Breast epithelium (tissue), 4 donors: ENCODE data around the gene GANC. TPM values are rescaled to one million over a fixed set of nuclear protein-coding genes. Genes with fewer than 3 reads are reported as not detected.

Experiments used
- DNase-seq, 2 donors: peaks; one replicate each; pipeline ENCODE4 v3.0.0-alpha.2; 2019; ENCODE audit warnings: low spot score in 2 of 2
- H3K27ac ChIP-seq, 2 donors: fragments of 200-600 bp; sonication (generic) in 1 of 2; one replicate each; pipeline ENCODE4 v1.5.1; 2016 to 2019; ENCODE audit warnings: mild to moderate bottlenecking in 1 of 2
- H3K27me3 ChIP-seq, 2 donors: fragments of 200-600 bp; sonication (generic) in 1 of 2; one replicate each; pipeline versions ENCODE4 v1.5.1 to v1.6.0; 2017 to 2019; ENCODE audit warnings: control low read depth in 1 of 2, mild to moderate bottlenecking in 1 of 2
- H3K36me3 ChIP-seq: fragments of 200-600 bp; one replicate; pipeline ENCODE4 v1.5.1; 2019
- H3K4me1 ChIP-seq, 2 donors: fragments of 200-600 bp; sonication (generic); one replicate each; pipeline ENCODE4 v1.5.1; 2016 to 2019; ENCODE audit warnings: control low read depth in 1 of 2
- H3K4me3 ChIP-seq, 3 donors: fragments of 200-600 bp; sonication (generic); 1 replicate in 2 of 3; 2 replicates in 1 of 3; pipeline ENCODE4 v1.5.1; 2016 to 2019; ENCODE audit warnings: mild to moderate bottlenecking in 3 of 3, moderate library complexity in 2 of 3
- H3K9me3 ChIP-seq, 2 donors: fragments of 200-600 bp; sonication (generic) in 1 of 2; one replicate each; pipeline ENCODE4 v1.5.1; 2016 to 2019; ENCODE audit warnings: control low read depth in 1 of 2
- CTCF ChIP-seq, 3 donors: fragments of 450-650 bp; IDR thresholded peaks; one replicate each; pipeline ENCODE4 v1.5.1; 2016 to 2017; ENCODE audit warnings: antibody characterized with exemption in 3 of 3, mild to moderate bottlenecking in 3 of 3, moderate library complexity in 3 of 3
- POLR2A ChIP-seq: fragments of 450-650 bp; IDR thresholded peaks from one replicate; pipeline ENCODE4 v1.6.1; 2016; ENCODE audit warnings: antibody characterized with exemption, mild to moderate bottlenecking, moderate library complexity
- POLR2AphosphoS5 ChIP-seq, 3 donors: sonication (generic); formaldehyde crosslinking; IDR thresholded peaks; one replicate each; pipeline ENCODE4 v1.6.1; 2017; ENCODE audit warnings: antibody characterized with exemption in 3 of 3
- intact Hi-C: fragments of 100-400 bp; cut with DNase I; formaldehyde crosslinking; loops from one replicate; pipeline ENCODE4 v1.15.1; 2023; ENCODE audit warnings: low total_unique reads
- total RNA-seq, 3 donors: library from RNA; depleted of rRNA; stranded (reverse); fragments of >200 nt; gene quantifications; one replicate each; pipeline ENCODE4 v1.1.0, GENCODE V29; 2016

GANC gene
- total RNA-seq, 3 donors from 2014 or later: 30.2 to 35.5 (median 34.5) TPM

DNA sequence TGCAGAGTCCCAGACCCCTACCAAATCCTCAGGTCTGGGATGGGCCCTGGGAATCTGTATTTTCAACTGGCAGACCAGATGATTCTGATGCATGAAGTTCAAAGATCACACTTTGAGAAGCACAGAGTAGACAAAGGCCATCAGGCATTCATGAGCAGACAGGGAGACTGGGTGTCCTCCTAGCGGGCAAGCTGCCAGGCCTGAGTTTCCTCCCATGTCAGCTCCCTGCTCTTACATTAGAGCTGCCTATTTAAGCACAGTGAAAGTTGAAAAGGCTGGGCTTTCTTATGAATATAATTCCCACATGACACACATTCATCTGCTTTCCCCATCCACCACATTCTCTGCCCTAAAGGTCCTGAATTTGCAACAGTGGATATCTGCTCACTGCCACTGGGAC is 100.3 kb downstream of the GANC start:
- no peak for DNase-seq

DNA sequence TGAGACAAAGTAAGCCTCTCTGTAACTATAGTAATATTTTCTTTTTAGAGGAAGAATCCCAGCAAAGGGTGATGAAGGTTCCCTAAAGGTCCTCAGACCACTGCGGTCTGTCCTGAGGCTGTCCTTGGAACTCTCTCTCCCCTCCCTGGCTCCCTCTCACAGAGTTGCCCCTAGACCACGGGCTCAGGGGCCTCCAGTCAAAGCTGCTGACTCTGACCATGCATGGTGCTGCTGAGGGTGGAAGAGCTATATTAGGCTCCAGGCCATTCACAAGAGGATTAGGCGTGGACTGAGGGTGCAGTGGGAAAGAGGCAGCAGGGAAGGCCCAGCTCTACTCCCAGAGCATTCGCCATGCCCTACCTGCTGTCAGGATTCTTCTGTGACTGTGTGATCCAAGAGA is 100.9 kb downstream of the GANC start:
- no peak for TF ChIP-seq CTCF (IDR thresholded peaks at IDR 0.05)
- no peak for TF ChIP-seq POLR2A
- no peak for TF ChIP-seq POLR2AphosphoS5 (IDR thresholded peaks at IDR 0.05)
- no peaks in the 10 kb centered on the region for H3K27me3 ChIP-seq
- no peak overlapping the region for H3K27ac ChIP-seq
- H3K36me3 ChIP-seq: no peaks in the 10 kb centered on the region
- intact Hi-C loops: no loop called here
- DNase-seq: no peak
- H3K4me1 ChIP-seq: no peaks in the 10 kb centered on the region
- H3K4me3 ChIP-seq: no peak overlapping the region
- no peaks in the 10 kb centered on the region for H3K9me3 ChIP-seq

More for the DNA sequence above, 100.3 kb downstream of the GANC start:
- H3K36me3 ChIP-seq: no peaks in the 10 kb centered on the region
- H3K9me3 ChIP-seq: no peaks in the 10 kb centered on the region
- no peaks in the 10 kb centered on the region for H3K4me1 ChIP-seq
- H3K4me3 ChIP-seq: no peak overlapping the region
- intact Hi-C loops: no loop called here
- no peaks in the 10 kb centered on the region for H3K27me3 ChIP-seq
- TF ChIP-seq CTCF (IDR thresholded peaks at IDR 0.05): no peak
- TF ChIP-seq POLR2AphosphoS5 (IDR thresholded peaks at IDR 0.05): no peak
- TF ChIP-seq POLR2A: no peak
- H3K27ac ChIP-seq: no peak overlapping the region

GRCh38 chr15:42374810-42375209 is 101.8 kb downstream of the GANC start:
- H3K4me1 ChIP-seq: no peaks in the 10 kb centered on the region
- H3K4me3 ChIP-seq: no peak overlapping the region
- no peaks in the 10 kb centered on the region for H3K27me3 ChIP-seq
- TF ChIP-seq POLR2AphosphoS5 (IDR thresholded peaks at IDR 0.05) (no peak), POLR2A (no peak), CTCF (IDR thresholded peaks at IDR 0.05) (no peak)
- no peak overlapping the region for H3K27ac ChIP-seq
- DNase-seq: no peak
- H3K36me3 ChIP-seq: no peaks in the 10 kb centered on the region
- H3K9me3 ChIP-seq: no peaks in the 10 kb centered on the region
- intact Hi-C loops: no loop called here

- H3K36me3 ChIP-seq: no peaks in the 10 kb centered on the region
- H3K27me3 ChIP-seq: no peaks in the 10 kb centered on the region
- intact Hi-C loops: no loop called here
- TF ChIP-seq CTCF (IDR thresholded peaks at IDR 0.05): no peak
- no peak for TF ChIP-seq POLR2A
- TF ChIP-seq POLR2AphosphoS5 (IDR thresholded peaks at IDR 0.05): no peak
- H3K4me3 ChIP-seq: no peak overlapping the region
- no peak for DNase-seq
- H3K4me1 ChIP-seq: no peaks in the 10 kb centered on the region
- H3K27ac ChIP-seq: no peak overlapping the region
- no peaks in the 10 kb centered on the region for H3K9me3 ChIP-seq
Measured at GRCh38 chr15:42375252-42375651, 102.3 kb downstream of the GANC start.

DNA sequence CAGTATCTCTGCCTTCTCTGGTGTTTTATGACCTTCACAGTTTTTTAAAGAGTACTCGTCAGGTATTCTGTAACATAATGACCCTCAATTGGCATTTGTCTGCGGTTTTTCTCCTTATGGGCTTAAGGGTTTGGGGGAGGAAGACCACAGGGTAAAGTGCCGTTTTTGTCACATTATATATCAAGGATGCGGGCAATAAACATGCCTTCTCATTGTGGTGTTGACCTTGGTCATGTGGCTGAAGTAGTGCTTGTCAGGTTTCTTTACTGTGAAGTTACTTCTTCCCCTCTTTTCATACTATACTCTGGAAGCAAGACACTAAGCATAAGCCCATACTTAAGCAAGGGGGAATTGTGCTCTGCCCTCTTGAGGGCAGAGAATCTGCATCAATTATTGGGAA is 102.9 kb downstream of the GANC start:
- Histone ChIP-seq H3K4me3 (no peak overlapping the region), H3K27me3 (no peaks in the 10 kb centered on the region), H3K36me3 (no peaks in the 10 kb centered on the region), H3K9me3 (no peaks in the 10 kb centered on the region), H3K4me1 (no peaks in the 10 kb centered on the region), H3K27ac (no peak overlapping the region)
- no peak for TF ChIP-seq POLR2A
- no peak for TF ChIP-seq POLR2AphosphoS5 (IDR thresholded peaks at IDR 0.05)
- no peak for TF ChIP-seq CTCF (IDR thresholded peaks at IDR 0.05)
- DNase-seq: no peak
- intact Hi-C loops: no loop called here
